ENCODE measurements around the gene DNAH6.

- TF ChIP-seq CTCF (IDR thresholded peaks at IDR 0.05; ENCODE audit: insufficient read depth, low read length, poor library complexity, severe bottlenecking) (no peak), EZH2phosphoT487 (conservative IDR thresholded peaks at IDR 0.05; ENCODE audit: low read length) (no peak)
These were observed 216.8 kb downstream of the DNAH6 start for GRCh38 chr2:84732897-84733778.
